DMS79 (cell line): Measurements from ENCODE around the gene HNRNPAB.
"Not testable (repeated sequence)": the region's sequence is repeated elsewhere in the genome, so short reads cannot be mapped to it uniquely, and the experiment has no call there.

Experiments used
- DNase-seq: peaks from one replicate; lab custom pipeline; 2025; lab: John Stamatoyannopoulos, UW

The HNRNPAB gene

DNA sequence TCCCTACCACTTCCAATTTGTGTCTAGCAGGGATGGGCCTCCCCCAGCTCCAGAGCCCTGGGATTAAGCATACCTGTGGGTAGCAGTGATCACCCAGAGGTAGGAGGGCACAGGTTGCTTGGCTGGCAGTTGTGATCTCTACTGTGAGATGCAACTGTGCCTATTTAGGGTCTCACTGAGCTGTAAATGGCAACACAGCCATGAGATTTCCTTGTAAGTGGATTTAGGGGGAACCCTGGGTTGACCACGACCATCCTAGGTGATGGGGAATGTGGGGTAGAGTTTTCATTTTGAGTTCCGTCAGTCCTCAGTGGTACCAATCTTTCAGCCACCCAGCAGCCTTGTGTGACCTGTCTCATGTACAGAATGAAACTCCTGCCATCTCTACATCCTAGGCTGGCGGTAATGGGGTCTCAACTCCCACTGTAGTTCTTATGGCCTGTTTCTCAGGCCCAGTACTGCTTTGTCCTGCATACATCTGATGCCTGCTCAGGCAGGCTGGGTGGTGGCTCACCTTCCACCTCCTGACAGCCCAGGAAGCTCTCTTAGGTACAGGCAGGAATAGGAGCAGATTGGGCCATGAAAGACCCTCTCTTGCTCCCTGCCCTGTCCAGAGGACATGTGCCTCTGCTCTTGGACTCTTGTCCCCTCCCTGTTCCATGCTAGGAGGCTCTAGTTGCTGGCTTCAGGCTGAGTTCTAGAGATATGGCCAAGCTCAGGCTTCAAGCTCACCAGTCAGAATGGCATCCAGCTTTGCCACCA, 8.1 kb downstream of the HNRNPAB start:
- no peak for DNase-seq

DNA sequence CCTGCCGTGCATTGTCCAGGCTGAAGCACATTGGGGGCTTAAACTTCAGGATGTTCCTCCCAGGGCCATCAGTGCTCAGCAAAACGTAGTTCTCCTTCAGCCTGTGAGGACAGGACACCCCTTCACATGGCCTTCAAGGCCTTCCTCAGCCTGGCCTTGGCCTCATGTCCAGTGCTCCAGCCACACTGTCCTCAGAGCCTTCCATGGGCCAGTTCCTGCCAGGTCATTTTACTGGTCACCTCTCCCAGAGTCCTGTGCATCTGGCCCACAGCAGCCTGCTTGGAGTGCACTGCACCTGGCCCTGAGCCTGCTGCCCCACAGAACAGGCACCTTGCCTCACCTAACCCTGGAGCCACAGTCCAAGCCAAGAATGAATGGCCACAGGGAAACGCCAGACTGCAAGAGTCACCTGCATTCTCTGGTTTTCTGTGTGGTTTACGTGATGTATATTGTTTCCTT, 8.7 kb downstream of the HNRNPAB start:
- no peak for DNase-seq

DNA sequence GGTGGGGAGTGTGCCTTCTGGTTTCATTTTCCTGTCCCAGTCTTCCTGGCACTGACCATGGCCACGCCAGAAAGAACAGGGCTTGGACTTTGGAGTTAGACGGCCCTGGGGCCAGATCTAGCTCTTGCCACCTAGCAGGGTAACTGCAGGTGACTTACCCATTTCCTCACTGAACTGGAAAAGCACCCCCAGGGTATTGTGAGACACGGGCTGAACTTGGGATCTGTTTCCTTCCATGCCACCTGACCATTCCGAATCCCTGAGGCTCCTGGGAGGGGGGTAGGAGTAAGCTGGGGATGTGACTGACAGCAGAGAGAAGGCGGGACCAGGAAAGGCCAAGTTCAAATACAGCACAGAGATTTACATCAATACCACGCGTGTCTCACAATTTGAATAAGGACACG, 9.4 kb downstream of the HNRNPAB start:
- DNase-seq = no peak

DNA sequence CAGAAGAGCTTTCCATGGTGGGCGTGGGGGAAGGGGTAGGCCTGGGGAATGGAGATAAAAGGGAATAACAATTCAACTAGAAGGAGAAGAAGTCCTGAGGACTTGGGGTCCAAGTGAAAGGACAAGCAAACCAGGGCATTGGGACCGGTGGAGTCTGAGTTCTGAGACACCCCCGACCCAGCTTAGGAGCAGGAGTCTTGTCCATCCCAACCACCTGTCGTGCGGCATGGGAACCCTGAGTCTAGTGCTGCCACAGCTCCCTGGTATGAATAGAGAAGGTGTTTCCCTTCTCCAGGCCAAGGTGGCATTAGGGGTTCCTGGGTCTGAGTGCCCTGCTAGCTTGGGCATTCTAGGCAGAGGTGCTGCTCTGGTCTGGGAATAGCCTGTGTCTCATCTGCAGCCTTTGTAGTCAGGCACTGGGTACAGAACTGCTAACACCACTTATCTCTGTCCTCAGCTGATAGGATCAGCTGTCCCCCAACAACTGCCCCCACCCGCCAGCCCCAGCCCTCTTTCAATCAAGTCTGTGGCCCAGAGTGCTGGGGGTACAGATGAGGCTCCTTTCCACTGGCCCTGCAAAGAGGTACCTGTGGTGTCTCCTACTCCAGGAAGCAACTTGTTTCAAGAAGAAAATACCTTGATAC, 9.9 kb downstream of the HNRNPAB start:
- no peak for DNase-seq

DNA sequence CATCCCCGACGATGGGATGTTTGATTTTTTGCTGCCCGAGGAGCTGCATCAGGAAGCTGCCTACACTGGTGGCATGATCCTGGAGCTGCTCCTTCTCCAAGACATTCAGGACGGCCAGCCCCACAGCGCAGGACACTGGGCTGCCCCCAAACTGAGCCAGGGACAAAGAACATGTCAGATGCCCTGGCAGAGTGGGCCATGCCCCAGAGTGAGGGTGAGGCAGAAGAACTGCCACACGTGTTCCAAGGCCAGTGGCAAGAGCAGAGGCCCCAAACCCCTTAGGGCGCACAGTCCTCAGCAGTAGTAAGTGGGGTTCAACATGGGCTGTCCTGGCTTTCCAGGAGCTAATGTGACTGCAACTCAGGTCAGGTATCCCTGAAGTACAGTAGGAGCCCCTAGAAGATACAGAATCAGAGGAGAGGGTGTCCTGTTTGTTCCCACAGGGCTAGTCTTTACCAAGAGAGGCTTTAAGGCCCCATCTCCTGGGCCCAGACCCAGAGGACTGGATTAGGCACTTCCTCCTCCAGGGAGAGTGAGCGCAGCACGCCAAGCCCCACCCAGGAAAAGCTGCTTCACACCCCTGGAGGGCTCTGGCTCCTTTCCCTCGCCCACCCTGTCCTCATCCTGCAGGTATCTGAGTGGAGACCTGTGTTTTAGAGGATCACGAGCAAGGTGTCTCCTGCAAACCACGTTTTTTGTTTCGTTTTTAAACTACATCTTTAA, 11.1 kb downstream of the HNRNPAB start:
- DNase-seq = no peak

DNA sequence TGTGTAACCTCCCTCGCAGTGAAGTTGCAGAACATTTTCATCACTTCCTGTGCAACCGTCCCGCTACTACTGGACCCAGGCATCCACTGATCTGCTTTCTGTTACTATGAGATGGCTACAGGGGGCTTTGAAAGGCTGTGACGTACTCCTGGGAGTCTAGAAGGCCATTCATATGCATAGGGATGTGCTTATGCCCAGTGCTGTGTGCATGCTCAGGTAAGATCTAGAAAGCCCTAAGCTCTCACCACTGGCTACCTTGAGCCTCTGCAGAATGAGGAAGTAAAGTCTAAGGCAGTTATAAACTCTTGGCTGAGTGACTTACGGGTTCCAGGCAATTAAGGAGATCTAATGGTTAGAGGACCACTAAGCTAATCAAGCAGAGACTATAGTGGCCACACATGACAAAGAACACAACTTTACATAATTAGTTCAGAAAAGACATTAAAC, 11.8 kb downstream of the HNRNPAB start:
- no peak for DNase-seq

DNA sequence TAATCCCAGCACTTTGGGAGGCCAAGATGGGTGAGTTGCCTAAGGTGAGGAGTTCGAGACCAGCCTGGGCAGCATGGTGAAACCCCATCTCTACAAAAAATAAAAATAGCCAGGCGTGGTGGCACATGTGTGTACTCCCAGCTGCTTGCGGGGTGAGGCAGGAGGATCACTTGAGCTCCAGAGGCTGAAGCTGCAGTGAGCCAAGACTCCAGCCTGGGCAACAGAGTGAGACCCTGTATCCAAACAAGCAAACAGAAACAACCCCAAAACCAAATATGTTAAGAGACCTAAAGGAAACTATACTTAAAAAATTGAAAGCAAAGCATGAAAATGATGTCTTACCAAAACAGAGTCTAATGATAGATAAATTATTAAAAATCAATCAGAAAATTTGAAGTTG, 12.4 kb downstream of the HNRNPAB start:
- DNase-seq = no peak

DNA sequence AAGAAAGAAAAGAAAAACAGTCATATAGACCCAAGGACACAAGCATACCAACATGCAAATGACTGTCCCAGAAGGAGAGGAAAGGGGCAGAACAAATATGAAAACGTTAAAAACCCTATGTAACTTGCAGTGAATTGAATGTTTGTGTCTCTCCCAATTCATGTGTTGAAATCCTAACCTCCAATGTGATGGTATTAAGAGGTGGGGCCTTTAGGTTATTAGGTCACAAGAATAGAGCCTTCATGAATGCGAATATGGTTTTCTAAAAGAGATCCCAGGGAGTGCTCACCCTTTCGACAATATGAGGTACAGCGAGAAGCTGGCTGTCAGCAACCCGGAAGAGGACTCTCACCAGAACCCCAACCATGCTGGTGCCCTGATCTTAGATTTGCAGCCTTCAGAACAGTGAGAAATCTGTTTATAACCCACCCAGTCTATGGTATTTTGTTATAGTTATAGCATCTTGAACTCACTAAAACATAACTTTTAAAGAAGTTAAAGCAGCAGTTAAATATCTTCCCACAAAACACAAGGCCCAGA, 14.0 kb downstream of the HNRNPAB start:
- DNase-seq = no peak

DNA sequence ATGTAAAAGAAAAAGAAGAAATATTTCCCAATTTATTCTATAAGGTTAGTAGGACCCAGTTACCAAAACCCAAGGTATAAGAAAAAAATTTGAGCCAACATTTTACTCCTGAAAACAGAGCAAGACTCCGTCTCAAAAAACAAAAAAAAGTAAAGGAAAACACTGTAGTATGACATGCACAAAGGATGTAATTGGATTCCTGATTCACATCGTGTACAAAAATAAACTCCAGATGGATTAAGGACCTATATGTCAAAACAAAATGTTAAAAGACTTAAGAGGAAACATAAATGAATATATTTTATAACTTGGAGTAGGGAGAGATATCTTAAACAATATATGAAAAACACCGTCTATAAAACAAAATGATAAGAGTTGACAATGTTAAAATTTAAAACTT, 14.5 kb downstream of the HNRNPAB start:
- DNase-seq = no peak

DNA sequence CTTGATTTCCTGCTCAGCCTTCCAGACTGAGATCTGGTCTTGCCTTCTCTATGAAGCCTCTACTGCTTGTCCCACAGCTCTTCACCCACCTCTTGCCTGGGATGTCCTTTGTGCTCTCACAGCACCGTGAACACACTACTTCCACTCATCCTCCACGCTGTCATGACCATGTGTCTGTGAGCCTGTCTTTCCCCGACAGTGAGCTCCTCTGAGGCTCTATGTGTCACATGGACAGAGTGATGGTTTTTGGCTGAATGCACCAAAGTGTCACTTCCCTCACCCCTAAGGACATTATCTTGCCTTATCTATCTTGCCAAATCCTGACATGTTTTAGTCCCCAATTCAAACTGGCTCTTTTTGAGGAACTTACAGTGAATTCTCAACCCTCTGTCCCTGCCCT, 16.9 kb downstream of the HNRNPAB start:
- no peak for DNase-seq

DNA sequence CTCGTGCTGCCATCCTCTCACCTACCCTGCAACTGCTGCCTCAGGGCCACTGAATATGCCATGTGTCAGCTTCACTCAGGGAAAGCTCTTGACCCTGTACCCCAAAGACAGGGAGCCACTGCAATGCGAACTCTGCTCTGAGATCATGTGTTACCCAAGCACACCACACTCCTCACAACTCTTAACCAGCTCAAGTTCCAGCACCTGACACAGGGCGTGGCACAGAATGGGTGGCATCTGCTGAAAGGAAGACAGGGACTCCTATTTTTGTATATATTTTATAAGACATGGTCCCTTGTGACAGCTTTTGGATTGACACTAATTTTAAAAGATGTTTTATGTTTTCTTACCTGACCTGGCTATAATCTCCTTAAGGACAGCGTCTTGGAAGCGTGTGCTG, 17.5 kb downstream of the HNRNPAB start:
- DNase-seq = no peak

DNA sequence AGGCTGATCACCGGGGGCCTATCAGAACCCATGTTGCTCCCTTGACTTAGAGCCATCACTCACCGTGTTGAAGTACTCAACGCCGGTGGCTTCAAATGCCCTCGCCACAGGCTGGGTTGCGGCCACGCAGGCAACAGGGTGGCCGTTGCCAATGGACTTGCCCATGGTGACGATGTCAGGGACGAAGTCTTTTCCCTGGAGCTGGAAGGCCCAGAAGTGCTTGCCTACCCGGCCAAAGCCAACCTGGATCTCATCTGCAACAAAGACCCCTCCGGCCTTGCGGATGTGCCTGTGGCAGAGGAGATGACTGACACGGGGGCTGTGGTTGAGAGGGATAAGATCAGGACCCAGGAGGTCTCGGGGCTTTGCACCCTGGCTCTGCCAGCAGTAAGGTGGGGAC, 18.0 kb downstream of the HNRNPAB start:
- DNase-seq = no peak

DNA sequence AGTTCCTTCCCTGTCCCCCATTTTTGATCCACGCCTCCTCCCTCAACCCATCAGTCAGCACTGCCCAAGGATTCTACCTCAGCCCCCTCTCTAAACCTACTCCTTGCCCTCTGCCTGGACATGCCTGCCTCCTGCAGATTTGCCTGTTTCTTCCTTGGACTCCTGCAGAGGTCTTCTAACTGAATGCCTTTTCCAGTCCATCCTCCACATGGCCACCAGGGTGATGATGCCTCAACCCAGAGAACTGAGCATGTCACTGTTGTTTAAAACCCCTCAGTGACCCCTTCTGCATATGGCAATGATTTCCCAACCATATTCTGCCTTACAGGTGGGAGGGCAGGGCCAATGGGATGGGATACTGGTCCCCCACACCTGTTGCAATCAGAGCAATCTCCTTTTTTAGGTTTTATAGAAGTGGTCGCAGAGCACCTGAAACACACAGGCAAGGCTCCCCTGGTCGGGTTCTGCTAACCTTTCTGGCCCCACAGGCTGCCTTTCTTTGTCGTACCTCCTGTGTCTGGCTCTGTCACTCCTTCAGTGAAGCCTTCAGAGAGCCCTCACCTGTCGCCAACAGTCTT, 19.0 kb downstream of the HNRNPAB start:
- no peak for DNase-seq

DNA sequence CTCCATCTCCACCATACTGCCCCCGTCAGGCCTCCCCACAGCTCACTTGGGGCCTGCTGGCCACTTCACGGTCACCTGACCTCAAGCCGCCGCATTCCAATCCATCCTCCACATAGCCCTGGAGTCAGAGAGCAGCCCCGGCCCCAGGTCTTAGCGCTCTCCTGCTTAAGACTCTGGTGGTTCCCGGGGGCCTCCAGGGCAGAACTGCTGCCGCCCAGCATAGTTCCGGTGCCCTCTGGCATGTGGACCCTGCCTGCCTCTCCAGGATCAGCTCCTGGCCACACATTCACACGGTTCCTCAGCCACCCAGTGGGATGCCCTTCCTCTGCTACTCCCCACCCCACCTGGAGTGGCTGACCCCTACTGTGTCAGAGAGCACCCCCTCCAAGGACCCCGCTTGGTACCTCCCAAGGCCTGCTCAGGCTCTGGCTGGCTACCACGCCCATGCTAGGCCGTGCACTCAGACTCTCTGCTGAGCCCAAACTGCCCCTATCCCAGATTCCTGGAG, 19.5 kb downstream of the HNRNPAB start:
- DNase-seq = no peak

DNA sequence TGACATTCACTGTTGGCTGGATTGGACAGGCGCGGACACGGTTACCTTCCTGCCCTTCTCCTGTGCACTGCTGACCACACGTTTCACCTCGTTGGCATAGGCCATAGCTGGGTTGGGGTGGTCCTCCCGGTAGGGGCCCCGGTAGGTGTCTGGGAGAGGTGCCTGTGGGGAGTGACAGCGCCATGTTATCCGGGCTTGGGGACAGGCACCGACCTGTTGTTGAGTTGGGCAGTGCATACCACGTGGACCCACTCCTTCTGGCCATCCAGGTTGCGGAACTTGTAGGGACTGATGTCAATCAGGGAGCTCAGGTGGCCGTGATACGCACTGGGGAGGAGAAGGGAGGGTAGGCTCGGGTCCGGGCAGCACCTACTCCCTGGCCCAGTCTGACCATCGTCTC, 20.1 kb downstream of the HNRNPAB start:
- no peak for DNase-seq

DNA sequence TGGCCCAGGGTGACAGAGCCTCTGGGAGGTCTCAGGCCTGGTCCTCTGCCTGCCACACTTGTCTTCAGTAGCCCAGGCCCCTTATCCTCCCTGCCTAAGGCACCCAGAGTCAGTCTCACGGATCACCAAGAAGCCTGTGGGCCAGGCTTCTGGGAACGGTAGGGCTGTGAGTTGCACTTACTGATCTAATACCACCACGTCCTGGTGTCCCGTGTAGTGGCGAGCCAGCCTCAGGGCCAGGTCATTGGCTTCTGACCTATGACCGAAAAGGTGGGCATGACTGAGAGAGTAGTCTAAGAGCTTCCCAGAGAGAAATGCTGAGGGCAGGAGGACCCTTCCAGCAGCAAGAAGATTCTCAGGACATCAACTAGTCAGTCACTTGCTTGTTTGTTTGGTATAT, 20.8 kb downstream of the HNRNPAB start:
- no peak for DNase-seq

DNA sequence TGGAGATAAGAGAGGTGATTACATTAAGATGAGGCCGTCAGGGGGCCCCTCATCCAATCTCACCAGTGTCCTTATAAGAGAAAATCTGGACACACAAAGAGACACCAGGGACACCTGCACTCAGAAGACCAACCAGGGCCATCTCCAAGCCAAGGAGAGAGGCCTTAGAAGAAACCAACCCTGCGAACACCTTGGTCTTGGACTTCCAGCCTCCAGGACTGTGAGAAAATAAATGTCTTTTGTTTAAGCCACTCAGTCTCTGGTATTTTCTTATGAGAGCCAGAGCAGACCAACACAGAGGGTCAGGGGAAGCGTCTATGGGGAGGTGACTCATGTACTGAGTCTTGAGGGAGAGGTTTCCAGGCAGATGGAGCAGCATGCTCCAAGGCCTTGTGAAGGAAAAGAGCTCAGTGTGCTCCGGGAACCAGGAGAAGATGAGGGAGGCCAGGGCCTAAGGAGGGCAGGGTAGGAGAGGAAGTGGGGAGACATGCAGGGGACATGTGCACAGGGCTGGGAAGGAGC, 22.9 kb downstream of the HNRNPAB start:
- DNase-seq = no peak

DNA sequence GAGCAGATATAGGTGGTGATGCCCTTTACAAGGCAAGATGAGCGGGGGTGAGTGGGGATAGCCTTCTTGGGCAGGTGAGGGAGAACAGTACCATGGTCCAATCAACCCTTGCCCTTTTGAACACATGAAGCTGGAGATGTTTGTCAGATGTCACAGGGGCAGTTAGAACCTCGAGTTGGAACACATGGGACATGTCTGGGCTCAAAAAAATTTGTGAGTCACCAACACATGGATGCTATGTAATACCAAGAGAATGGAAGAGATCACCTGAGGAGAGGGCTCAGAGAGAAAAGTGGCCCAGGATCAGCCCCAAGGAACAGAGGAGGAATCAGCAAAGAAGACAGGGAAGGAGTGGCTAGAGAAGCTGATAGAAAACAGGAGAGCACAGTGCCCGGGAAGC, 23.6 kb downstream of the HNRNPAB start:
- DNase-seq = no peak

DNA sequence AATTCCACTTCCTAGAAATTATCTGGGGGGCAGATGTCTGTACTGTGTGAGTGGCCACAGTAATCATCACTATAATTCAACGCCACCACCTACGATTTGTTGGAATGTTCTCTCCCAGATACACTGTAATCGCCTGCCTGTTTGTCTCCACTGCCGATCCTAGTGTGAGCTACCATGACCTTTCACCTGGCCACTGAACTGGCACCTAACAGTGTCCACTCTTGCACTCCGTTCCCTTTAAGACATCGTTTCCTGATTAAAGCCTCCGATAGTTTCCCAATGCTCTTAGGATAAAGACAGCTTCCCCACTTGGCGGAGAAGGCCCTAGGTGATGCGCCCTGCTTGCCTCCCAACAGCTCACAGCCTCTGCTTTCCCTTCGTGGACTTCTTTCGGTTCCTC, 24.3 kb downstream of the HNRNPAB start:
- no peak for DNase-seq

DNA sequence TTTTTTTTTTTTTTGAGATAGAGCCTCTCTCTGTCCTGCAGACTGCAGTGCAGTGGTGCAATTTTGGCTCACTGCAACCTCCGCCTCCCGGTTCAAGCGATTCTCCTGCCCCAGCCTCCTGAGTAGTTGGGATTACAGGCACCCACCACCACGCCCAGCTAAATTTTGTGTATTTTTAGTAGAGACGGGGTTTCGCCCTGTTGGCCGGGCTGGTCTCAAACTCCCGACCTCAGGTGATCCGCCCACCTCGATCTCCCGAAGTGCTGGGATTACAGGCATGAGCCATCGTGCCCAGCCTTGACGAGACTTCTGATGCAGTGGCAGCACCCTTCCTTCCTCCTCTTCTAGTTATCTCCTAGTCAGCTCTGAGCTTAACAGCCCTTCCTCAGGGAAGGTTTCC, 24.8 kb downstream of the HNRNPAB start:
- DNase-seq = not testable (repeated sequence)

DNA sequence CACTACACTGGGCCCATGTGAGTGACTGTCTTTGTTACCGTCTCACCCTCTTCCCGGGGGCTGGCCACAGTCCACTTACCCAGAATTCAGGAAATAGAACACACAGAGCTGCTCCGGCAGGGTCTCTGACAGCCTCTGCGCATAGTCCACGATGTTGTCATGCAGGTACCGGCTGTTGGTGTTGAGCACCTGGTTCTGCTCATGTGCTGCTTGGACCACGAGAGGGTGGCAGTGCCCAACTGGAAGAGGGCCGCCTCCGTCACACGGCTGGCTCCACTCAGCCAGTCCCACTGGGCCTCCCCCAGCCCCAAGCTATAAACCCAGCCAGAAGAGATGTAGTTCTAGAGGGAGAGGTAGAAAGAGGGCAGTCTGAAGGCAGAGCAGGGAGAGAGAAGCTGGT, 25.5 kb downstream of the HNRNPAB start:
- DNase-seq = no peak
